GM21619 (cell line): Measurements from ENCODE around the gene IL12RB2.
"Not testable (repeated sequence)": the region's sequence is repeated elsewhere in the genome, so short reads cannot be mapped to it uniquely, and the experiment has no call there.

ENCODE experiments used
- ATAC-seq: cut with Tn5 transposase; IDR thresholded peaks from one replicate; pipeline ENCODE4 v1.9.1; 2021; ENCODE audit not compliant: unreplicated experiment

The IL12RB2 gene

DNA sequence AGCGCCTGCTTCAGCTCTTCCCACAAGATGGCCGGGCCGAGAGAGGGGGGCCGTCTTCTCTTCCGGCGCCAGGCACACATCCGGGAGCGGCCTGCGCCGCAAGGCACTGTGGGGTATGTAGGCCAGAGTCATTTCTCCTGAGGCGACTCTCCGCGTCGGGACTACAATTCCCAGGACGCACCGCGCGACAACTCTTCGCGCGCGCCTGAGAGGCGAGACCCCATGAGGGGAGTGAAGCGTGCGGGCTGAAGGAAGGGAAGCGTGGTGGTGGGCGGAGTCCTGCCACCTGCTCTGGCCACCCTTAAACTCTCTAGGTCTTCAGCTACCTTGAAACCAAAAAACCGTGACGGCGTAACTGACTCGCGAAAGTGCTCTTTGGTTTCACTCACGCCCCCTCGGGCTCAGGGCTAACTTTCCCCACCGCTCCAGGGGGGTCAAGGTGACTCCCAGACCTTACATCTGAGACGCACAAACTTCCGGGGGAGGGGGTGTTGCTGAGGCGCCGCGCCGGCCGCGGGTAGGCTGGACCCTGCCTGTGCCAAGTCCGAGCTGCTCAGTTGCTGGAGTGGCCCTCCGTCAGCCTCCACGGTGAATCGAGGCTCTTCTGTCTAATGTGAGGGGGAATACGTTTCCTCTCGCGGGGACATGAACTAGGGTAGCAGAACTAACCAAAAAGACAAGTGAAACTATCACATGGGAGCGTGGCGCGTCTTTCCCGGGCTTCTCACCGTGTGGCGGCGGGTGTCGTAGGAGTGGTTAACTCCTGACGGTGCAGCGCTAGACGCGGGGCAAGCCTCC is 122.9 kb downstream of the IL12RB2 start, which contains the start of gene SERBP1:
Gene SERBP1 (minus strand): TSS at position 45 of the 798 bp plus-strand sequence. CDS start 102 bp downstream, outside the sequence.
- ATAC-seq, result peak; percentile 82

DNA sequence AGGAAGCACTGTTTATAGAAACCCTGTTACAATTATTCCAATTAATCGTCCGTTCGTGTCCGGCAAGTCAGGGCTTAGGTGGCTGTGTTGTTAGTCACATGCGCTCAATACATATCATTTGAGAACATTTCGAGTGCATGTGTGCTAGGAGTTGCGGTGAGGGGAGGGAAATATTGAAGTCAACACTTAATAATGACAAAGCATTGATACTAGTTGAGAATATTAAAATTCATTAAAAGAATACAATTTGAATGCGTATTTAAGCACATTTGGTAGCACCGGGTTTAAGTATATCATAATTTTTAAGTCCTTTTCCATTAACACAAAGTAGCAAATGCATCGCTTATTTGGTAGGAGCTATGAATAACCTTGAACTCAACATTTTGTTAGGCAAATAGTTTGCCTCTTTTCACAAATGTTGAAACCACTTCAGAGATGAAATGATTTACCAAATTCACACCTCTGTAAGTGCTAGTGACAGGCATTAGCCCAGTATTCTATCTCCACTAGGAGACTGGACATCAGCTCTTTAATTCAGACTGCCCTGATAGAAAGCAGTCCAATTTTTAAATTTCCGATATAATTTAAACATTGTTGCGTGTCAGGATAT is 123.6 kb downstream of the IL12RB2 start:
- no peak for ATAC-seq

DNA sequence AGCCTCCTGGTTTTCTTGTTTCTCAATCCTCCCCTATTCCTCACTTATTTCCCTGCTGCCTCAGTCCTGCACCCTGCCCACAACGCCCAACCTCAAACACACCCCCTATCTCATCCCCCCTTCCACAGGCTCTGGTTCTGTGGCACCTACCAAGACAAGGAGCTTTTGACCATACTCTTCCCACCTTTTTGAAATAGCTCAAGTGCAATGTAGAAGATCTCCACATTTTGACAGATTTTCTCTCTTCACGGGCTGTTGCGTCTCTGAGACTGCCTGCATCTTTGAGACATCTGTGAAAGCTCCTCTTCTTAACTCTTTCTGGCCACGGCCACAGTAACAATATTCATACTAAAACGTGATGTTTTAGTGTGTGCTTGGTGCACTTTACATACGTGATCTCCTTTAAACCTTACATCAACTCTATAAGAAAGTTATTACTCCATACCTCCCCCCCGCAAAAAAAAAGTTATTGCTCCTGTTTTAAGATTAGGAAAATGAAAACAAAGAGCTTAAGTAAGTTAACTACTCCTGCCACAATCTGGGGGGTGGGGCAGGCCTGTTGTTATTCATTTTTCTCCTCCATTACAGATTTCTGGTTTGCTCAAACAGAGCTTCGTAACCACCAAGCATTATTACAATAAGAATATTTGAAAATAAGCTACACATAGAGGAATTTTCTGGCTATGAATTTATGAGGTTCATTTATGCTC is 124.4 kb downstream of the IL12RB2 start:
- no peak for ATAC-seq

DNA sequence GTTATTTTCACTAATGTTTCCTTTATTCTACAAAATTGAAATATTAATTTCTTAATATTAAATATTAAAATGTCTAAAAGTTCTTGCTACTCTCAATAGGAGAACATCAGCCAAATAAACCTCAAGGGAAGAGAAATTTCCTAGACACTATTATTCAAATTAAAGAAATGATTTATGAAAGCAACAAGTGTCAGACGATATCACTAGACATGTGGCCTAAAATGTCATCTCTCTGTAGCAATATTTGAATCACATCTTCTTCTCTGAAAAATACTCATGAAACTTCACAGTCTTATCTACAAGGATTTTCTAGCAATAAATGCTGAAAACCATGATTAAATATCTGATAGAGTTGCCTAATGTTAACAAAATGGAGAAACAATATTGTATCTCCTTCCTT is 125.1 kb downstream of the IL12RB2 start:
- no peak for ATAC-seq

DNA sequence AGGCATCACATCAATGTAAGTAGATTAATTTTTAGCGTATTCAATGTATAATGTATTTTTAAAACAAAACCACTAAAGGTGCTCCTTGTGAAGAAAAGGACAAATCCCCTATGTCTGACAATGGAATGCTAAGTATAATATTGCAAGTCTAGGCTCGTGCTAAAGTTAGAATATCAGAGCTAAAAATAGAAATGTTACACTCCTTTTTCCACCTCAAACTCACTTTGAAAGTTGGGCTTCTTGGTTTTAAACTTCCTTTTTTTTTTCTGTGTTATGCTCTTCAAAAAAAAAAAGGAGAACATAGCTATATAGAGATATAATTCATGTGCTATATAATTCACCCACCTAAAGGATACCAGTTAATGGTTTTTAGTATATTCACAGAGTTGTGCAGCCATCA is 126.2 kb downstream of the IL12RB2 start:
- no peak for ATAC-seq

DNA sequence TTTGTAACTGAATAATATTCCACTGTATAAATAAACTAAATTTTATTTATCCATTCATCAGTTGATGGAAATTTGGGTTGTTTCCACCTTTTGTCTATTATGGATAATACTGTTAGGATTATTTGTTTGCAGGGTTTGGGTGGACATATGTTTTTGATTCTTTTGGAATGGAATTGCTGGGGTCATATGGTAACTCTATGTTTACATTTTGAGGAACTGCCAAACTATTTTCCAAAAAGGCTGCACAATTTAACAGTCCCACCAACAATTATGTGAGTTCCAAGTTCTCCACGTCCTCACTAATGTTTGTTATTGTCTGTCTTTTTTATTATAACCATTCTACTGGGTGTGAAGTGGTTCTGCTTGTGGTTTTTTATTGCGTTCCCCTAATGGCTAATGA is 126.8 kb downstream of the IL12RB2 start:
- ATAC-seq, result no peak

DNA sequence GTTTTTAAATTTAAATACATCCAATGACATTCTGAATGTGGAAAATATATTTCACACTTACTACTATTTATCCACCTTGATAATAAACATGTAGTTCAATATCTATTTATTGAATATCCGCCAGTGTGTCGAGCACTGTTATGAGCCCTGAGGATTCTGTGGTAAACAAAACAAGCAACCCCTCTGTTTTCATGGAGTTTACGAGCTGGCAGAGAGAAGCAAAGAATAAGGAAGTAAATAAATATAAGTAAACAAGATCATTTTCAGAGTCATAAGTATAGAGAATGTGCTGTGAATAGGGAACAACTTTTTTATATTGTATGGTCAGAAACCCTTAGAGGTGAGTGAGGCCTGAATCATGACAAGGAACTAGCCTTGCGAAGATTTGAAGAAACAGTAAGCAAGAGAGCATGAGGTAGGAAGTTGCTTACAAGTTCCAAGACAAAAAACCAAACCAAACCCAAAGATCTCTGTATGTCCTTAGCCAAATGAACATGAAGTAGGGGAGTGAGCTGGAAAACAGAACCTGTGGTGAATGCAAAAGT is 128.9 kb downstream of the IL12RB2 start:
- no peak for ATAC-seq

DNA sequence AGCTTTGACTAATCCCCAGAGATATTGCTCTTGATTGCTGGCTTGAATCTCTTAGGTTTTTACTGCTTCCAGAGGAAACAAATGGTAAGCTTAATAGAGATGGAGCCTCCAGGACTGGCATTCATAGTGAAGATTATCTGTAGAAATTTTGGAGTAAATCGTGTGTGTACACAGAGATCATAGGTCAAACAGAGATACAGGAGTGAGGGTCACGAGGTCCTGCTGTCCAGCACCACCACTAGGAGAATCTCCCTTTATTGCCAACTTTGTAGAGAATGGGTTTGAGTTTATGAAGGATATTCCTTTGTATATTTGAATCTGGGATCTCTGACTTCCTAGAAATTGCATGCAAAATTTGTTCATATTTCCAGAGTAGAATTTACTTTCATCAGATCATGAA is 130.3 kb downstream of the IL12RB2 start:
- no peak for ATAC-seq

DNA sequence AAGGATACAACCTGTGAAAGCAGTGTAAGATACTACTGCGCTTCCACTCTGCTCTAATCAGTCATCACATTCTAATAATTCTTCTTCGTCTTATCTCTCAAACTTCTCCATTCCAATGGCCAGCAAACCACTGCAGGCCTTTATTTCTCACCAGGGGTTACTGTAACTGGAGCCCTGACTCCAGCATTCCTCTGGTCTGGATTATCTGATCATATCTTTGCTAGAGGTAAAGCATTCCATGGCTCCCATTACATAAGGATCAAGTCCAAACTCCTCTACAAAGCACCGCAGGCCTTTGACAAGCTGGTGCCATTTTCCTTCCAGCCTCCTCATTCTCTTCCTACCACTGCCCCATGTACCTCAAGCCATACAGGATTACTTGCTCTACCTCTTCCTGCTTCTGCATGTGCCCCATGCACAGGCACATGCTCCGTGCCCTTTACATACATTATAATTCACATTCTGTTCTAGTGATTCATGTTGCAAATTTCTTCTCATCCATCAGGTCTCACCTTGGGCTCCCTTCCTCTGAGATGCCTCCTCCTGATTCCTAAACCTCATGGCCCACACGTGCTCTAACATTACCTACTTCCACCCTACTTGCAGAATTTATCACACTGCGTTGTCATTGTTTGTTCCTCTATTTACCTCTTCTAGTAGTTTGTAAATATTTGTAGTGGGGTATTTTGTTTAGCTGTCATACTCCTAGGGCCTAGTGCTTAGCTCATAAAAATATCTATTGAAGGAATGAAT is 131.8 kb downstream of the IL12RB2 start:
- ATAC-seq, result no peak

DNA sequence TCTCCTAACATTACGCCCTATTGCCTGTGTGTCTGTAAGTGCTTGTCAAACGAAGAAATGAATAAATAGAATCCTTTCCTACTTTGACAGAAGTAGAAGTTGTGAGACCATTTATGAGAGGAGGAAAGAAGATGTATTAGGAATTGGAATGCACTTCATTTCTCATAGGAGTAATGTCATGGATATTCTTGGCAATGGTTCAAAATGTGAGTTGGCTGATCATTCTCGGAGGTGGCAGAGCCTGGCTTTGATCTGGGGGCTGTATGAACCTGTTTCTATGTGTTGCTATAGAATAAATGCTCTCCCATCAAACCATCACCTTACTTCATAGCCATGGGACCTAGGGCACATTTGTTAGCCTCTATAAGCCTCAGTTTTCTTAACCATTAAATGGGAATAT is 132.7 kb downstream of the IL12RB2 start:
- ATAC-seq, result no peak

DNA sequence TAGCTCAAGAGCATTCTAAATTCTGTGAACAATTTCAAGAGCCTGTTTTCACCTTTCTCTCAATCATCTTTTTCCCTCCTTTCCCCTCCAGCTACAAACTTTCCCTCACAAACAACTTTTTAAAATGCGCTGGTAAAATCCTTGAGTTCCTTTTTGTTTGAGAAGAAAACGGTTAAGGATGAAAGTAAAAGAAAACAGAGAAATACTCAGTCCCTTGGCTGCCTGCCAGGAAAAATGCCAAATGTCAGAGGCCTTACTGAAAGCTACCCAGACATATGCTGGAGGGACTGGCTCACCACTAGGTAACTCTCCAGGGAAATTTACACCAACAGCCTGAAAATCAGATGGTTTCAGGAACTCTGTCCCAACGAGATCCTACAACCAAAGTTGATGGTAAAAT is 133.5 kb downstream of the IL12RB2 start:
- ATAC-seq, result no peak

DNA sequence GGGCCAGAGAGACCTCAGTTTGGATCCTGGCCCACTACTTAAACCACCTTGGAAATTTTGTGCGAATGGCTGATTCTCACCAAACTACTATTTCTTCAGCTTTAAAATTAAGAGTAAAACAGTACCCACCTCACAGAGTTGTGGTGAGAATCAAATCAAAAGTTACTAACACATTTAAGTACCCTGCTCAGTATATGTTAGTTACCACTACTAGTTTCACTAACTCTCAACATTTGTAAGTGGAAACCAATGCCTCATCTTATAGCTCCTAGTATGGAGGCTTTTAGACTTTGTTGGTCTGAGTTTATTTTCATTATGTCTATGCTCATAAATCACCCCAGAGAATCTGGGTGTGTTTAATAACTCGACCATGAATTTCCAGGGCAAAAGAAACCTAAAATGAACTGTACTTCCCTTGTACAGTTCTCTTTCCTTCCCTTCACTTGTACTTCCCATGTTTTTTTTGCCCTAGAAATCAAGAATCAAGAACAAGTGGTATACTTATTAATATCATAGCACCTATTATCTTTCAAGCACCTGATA is 134.1 kb downstream of the IL12RB2 start:
- ATAC-seq, result no peak

DNA sequence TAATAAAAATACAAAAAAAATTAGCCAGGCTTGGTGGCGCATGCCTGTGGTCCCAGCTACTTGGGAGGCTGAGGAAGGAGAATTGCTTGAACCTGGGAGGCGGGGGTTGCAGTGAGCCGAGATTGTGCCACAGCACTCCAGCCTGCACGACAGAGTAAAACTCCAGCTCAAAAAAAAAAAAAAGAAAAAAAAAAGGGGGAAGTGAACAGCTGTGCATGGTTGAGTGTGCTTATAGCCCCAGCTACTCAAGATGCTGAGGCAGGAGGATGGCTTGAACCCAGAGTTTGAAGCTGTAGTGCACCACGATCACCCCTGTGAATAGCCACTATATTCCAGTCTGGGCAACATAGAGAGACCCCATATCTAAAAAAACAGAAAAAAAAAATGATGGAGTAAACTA is 138.3 kb downstream of the IL12RB2 start:
- not testable (repeated sequence) for ATAC-seq
